NT2/D1 (cell line): Measurements from ENCODE around the gene PPP3CA.

Experiments used
- SUZ12 ChIP-seq: IDR thresholded peaks from 2 replicates; pipeline ENCODE4 v1.6.1; 2011; ENCODE audit not compliant: insufficient read length, insufficient read depth; ENCODE audit errors: extremely low read depth
- YY1 ChIP-seq: IDR thresholded peaks from 2 replicates; pipeline ENCODE4 v1.6.1; 2011; ENCODE audit not compliant: insufficient read length, insufficient read depth
- ZNF274 ChIP-seq: IDR thresholded peaks from 2 replicates; pipeline ENCODE4 v1.6.1; 2011; ENCODE audit warnings: mild to moderate bottlenecking, low read depth, low read length

- TF ChIP-seq YY1 (no peak), ZNF274 (no peak), SUZ12 (no peak)
Observed at GRCh38 chr4:101244349-101244748, 103.0 kb downstream of the PPP3CA start.
